Esophagus muscularis mucosa (tissue), 4 donors: Measurements from ENCODE around the gene PHYHD1. TPM values are rescaled to one million over a fixed set of nuclear protein-coding genes. Genes with fewer than 3 reads are reported as not detected.

Experiments
- DNase-seq: peaks from one replicate; pipeline ENCODE4 v3.0.0-alpha.2; 2017; ENCODE audit errors: extremely low spot score
- H3K27ac ChIP-seq, 4 donors: fragments of 200-600 bp; sonication (generic); replicated peaks in 1 of 4; 1 replicate in 3 of 4; 2 replicates in 1 of 4; pipeline ENCODE4 v1.5.1; 2016 to 2019; ENCODE audit warnings: mild to moderate bottlenecking in 1 of 4
- H3K27me3 ChIP-seq, 4 donors: fragments of 200-600 bp; sonication (generic); one replicate each; pipeline versions ENCODE4 v1.5.1 to v1.6.0; 2016 to 2019
- H3K36me3 ChIP-seq, 4 donors: fragments of 200-600 bp; sonication (generic); one replicate each; pipeline ENCODE4 v1.5.1; 2016 to 2019
- H3K4me1 ChIP-seq, 4 donors: fragments of 200-600 bp; sonication (generic); one replicate each; pipeline ENCODE4 v1.5.1; 2016 to 2019
- H3K4me3 ChIP-seq, 4 donors: fragments of 200-600 bp; sonication (generic); 1 replicate in 2 of 4; 2 replicates in 2 of 4; pipeline ENCODE4 v1.5.1; 2016 to 2019; ENCODE audit warnings: mild to moderate bottlenecking in 4 of 4, moderate library complexity in 1 of 4
- H3K9me3 ChIP-seq, 4 donors: fragments of 200-600 bp; sonication (generic); 1 replicate in 3 of 4; 2 replicates in 1 of 4; pipeline ENCODE4 v1.5.1; 2016 to 2019
- EP300 ChIP-seq: sonication (generic); formaldehyde crosslinking; IDR thresholded peaks from one replicate; pipeline ENCODE4 v1.6.1; 2017; ENCODE audit warnings: antibody characterized with exemption
- POLR2A ChIP-seq: fragments of 450-650 bp; IDR thresholded peaks from one replicate; pipeline ENCODE4 v1.6.1; 2017; ENCODE audit warnings: antibody characterized with exemption, moderate library complexity, mild to moderate bottlenecking, low read depth
- POLR2AphosphoS5 ChIP-seq, 2 donors: sonication (generic); formaldehyde crosslinking; IDR thresholded peaks; one replicate each; pipeline ENCODE4 v1.6.1; 2017; ENCODE audit warnings: antibody characterized with exemption in 2 of 2
- WGBS: methylation state at CpG from one replicate; pipeline ENCODE4 v1.1.5; 2018; 5-methylcytosine and 5-hydroxymethylcytosine counted together
- intact Hi-C: fragments of 100-400 bp; cut with DNase I; formaldehyde crosslinking; loops from one replicate; pipeline ENCODE4 v1.15.1; 2023
- total RNA-seq, 4 donors: library from RNA; depleted of rRNA; stranded (reverse); fragments of >200 nt; gene quantifications; one replicate each; pipeline versions ENCODE4 v1.1.0 to v1.2.1, GENCODE V29; 2016
- TF ChIP-seq, protein P1 (sequence below), 3 experiments: fragments of 200-600 bp in 2 of 3; fragments of 450-650 bp in 1 of 3; sonication (generic) in 2 of 3; IDR thresholded peaks; one replicate each; pipeline ENCODE4 v1.5.1; 2017 to 2019; ENCODE audit warnings: antibody characterized with exemption in 3 of 3, mild to moderate bottlenecking in 2 of 3, moderate library complexity in 1 of 3

Gene PHYHD1
- total RNA-seq, 4 donors from 2014 or later, result 10.4 to 22.3 (median 12.0) TPM

- TF ChIP-seq EP300, result no peak
- TF ChIP-seq, protein P1, sequence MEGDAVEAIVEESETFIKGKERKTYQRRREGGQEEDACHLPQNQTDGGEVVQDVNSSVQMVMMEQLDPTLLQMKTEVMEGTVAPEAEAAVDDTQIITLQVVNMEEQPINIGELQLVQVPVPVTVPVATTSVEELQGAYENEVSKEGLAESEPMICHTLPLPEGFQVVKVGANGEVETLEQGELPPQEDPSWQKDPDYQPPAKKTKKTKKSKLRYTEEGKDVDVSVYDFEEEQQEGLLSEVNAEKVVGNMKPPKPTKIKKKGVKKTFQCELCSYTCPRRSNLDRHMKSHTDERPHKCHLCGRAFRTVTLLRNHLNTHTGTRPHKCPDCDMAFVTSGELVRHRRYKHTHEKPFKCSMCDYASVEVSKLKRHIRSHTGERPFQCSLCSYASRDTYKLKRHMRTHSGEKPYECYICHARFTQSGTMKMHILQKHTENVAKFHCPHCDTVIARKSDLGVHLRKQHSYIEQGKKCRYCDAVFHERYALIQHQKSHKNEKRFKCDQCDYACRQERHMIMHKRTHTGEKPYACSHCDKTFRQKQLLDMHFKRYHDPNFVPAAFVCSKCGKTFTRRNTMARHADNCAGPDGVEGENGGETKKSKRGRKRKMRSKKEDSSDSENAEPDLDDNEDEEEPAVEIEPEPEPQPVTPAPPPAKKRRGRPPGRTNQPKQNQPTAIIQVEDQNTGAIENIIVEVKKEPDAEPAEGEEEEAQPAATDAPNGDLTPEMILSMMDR (IDR thresholded peaks at IDR 0.05), result no peak
- no peak for TF ChIP-seq POLR2A
- TF ChIP-seq POLR2AphosphoS5 (IDR thresholded peaks at IDR 0.05), result no peak
- intact Hi-C loops, result no loop called here
- Histone ChIP-seq H3K4me1 (peaks cover 84 to 91% (median 91%) of the 10 kb centered on the region in 4 donors), H3K27me3 (no peaks in the 10 kb centered on the region), H3K36me3 (peaks cover 4 to 66% (median 46%) of the 10 kb centered on the region in 4 donors), H3K9me3 (no peaks in the 10 kb centered on the region), H3K27ac (peak overlapping the region; percentile 63 to 73 (median 66)), H3K4me3 (no peak overlapping the region)
- WGBS, result 70% methylated on average over 16 of the region's 23 CpGs
- DNase-seq, result no peak
Observed at GRCh38 chr9:128913995-128914772, 6.6 kb upstream of the PHYHD1 start.

DNA sequence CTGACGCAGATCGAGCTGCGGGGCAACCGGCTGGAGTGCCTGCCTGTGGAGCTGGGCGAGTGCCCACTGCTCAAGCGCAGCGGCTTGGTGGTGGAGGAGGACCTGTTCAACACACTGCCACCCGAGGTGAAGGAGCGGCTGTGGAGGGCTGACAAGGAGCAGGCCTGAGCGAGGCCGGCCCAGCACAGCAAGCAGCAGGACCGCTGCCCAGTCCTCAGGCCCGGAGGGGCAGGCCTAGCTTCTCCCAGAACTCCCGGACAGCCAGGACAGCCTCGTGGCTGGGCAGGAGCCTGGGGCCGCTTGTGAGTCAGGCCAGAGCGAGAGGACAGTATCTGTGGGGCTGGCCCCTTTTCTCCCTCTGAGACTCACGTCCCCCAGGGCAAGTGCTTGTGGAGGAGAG lies 4.6 kb upstream of the PHYHD1 start:
- H3K27ac ChIP-seq, result peak overlapping the region; percentile 76 to 83 (median 80)
- H3K4me3 ChIP-seq, result no peak overlapping the region
- 63% methylated on average over 9 of the region's 18 CpGs for WGBS
- DNase-seq, result no peak
- no peaks in the 10 kb centered on the region for H3K9me3 ChIP-seq
- H3K4me1 ChIP-seq, result peaks cover 84 to 91% (median 91%) of the 10 kb centered on the region in 4 donors
- H3K36me3 ChIP-seq, result peaks cover 0 to 49% (median 30%) of the 10 kb centered on the region in 4 donors
- H3K27me3 ChIP-seq, result no peaks in the 10 kb centered on the region
- TF ChIP-seq POLR2AphosphoS5 (IDR thresholded peaks at IDR 0.05), result peak in 1 of 2 donors; percentile 28
- TF ChIP-seq EP300, result no peak
- no peak for TF ChIP-seq POLR2A
- TF ChIP-seq, protein P1 (IDR thresholded peaks at IDR 0.05), result no peak
- intact Hi-C loops, result no loop called here

GRCh38 chr9:128916745-128917144 lies 4.0 kb upstream of the PHYHD1 start:
- intact Hi-C loops, result no loop called here
- H3K36me3 ChIP-seq, result peaks cover 0 to 49% (median 30%) of the 10 kb centered on the region in 4 donors
- H3K27me3 ChIP-seq, result no peaks in the 10 kb centered on the region
- no peaks in the 10 kb centered on the region for H3K9me3 ChIP-seq
- 82% methylated on average over 11 of the region's 11 CpGs for WGBS
- H3K4me1 ChIP-seq, result peaks cover 84 to 91% (median 91%) of the 10 kb centered on the region in 4 donors
- DNase-seq, result no peak
- H3K27ac ChIP-seq, result peak overlapping the region; percentile 76 to 83 (median 80)
- H3K4me3 ChIP-seq, result peak overlapping the region in 1 of 4 donors; percentile 3
- TF ChIP-seq POLR2A, result no peak
- TF ChIP-seq, protein P1 (IDR thresholded peaks at IDR 0.05), result no peak
- TF ChIP-seq POLR2AphosphoS5 (IDR thresholded peaks at IDR 0.05), result no peak
- no peak for TF ChIP-seq EP300

GRCh38 chr9:128917151-128917849 lies 3.5 kb upstream of the PHYHD1 start:
- H3K27ac ChIP-seq, result peak overlapping the region; percentile 76 to 83 (median 80)
- no peaks in the 10 kb centered on the region for H3K27me3 ChIP-seq
- H3K4me1 ChIP-seq, result peaks cover 80 to 91% (median 91%) of the 10 kb centered on the region in 4 donors
- DNase-seq, result peak; percentile 96
- peak; percentile 53 to 85 for TF ChIP-seq POLR2AphosphoS5 (IDR thresholded peaks at IDR 0.05)
- TF ChIP-seq, protein P1 (IDR thresholded peaks at IDR 0.05), result no peak
- intact Hi-C loops, result no loop called here
- H3K4me3 ChIP-seq, result peak overlapping the region in 1 of 4 donors; percentile 3
- peaks cover 0 to 49% (median 30%) of the 10 kb centered on the region in 4 donors for H3K36me3 ChIP-seq
- WGBS, result 52% methylated on average over 23 of the region's 26 CpGs
- no peaks in the 10 kb centered on the region for H3K9me3 ChIP-seq
